Dermis microvascular lymphatic vessel endothelial cell (primary cell): ENCODE results near the gene LRP1B. TPM values are rescaled to one million over a fixed set of nuclear protein-coding genes. Genes with fewer than 3 reads are reported as not detected.

Experiments
- DNase-seq, 2 donors: peaks; one replicate each; pipeline versions ENCODE4 v3.0.0 to v3.0.0-alpha.2; 2010; ENCODE audit warnings: low read depth in 2 of 2
- total RNA-seq: library from RNA; depleted of rRNA; stranded (reverse); fragments of >200 nt; gene quantifications from 2 replicates; pipeline ENCODE4 v1.2.1, GENCODE V29; 2014

Gene LRP1B
- total RNA-seq, 1 donor from 2014 or later, result 0.13 TPM

- no peak for DNase-seq
Observed at GRCh38 chr2:141959016-141959415, 171.8 kb downstream of the LRP1B start.

- no peak for DNase-seq
Observed at GRCh38 chr2:141957827-141958450, 172.9 kb downstream of the LRP1B start.

- no peak for DNase-seq
Observed at GRCh38 chr2:141957321-141957720, 173.5 kb downstream of the LRP1B start.

DNA sequence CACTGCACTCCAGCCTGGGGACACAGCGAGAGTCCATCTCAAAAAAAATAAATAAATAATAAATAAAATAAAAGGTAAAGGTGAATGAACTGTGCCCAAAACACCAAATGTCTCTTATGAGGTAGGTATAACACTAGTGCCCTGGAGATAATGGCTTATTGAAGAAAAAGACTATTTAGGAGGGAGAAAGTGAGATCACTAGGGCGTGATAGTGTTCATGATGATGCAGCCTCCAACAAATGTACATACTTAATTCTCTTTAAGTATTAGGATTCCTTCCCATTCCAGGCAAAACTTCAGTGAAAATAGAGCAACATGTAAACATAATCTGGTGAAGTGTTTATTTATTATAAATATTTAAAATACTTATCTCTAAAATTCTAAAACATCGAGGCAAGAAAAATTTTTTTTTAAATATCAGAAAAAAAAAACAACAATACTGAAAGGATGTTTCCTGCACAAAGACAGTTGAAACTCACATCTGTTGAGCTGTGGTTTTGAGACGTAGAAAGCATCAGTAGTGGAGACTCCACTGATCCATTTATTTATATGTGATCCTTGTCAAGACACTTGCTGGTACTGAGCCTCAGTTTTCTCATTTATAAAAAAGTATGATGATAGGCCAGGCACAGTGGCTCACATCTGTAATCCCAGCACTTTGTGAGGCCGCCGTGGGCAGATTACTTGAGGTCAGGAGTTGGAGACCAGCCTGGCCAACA is 183.3 kb downstream of the LRP1B start:
- DNase-seq, result no peak

DNA sequence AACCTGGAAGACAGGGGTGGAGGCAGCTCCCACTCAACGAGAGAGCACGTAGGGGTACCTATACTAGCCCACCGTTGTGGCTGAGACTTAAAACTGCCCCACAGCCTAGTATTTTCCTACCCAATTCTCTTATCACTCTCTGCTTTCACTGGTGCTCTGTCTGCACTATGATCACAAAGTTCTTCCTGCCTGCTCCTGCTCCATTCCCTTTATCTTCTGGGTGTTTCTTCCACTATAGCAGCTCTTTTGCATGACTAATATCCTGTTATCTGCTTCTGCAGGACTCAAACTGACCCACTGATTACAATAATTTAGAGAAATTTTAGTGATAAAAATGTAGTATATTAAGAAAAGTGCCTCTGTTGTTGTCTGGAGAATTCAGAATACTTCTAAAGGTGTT is 184.8 kb downstream of the LRP1B start:
- no peak for DNase-seq

GRCh38 chr2:141943918-141944317 is 186.9 kb downstream of the LRP1B start:
- DNase-seq, result no peak

GRCh38 chr2:141942006-141942789 is 188.6 kb downstream of the LRP1B start:
- DNase-seq, result no peak

DNA sequence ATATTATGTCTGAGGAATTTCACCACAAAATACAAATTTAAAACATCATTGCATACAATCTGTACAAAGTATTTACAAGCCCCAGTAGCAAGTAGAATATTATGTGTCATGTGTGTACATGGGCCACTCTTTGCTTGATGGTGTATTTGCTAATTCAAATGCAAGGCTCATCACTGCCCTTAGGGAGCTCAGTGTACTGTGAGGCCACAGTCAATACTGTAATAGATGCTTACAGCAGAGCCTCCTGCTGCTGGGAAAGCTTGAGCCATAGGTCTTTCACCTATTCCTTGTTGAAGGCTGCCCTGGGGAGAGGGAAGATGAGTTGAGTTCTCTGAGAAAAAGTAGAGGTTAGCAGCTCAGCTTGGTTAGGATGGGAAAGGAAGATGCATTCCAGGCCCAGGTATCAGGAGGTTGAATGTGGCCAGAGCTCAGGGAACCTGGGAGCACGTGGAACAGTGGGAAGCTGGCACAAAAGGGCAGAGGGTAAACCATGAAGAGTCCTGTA is 189.6 kb downstream of the LRP1B start:
- no peak for DNase-seq

GRCh38 chr2:141940709-141941108 is 190.1 kb downstream of the LRP1B start:
- DNase-seq, result no peak

DNA sequence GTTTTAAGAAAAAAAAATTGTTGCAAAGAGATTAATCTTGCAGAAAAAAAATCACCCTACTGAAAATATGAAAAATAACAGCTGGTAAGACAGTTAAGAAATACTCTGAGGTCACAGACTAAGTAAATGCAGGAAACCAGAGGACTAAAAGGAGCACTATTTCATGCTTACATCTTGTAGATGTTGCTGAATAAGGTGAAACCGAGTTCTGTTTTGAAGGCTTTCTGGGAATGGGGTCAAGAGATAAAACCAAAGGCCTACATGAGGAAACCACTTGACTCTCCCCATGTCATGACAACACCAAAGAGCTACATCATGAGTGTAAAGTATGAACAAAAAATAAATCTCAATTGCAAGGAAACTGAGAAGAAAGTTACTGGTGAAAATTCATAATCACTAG is 197.6 kb downstream of the LRP1B start:
- DNase-seq, result no peak

- DNase-seq, result no peak
Observed at GRCh38 chr2:141932261-141932660, 198.6 kb downstream of the LRP1B start.

DNA sequence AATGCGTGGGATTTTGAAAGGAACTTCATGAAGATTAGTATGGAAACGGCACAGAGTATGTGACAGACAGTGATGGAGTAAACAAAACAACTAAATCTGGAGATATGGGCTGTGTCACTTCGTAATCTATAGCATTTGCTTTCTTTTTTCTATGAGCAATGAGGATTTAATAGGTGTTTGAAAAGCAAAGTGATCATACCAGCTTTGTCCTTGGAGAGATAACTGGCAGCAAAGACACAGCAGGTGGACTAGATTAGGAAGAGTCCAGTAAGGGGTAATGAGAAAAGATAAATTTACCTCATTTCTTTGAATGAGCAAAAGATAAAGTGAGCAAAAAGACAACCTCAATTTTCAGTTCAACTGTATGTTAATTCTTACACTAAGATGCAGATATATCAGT is 199.0 kb downstream of the LRP1B start:
- no peak for DNase-seq

DNA sequence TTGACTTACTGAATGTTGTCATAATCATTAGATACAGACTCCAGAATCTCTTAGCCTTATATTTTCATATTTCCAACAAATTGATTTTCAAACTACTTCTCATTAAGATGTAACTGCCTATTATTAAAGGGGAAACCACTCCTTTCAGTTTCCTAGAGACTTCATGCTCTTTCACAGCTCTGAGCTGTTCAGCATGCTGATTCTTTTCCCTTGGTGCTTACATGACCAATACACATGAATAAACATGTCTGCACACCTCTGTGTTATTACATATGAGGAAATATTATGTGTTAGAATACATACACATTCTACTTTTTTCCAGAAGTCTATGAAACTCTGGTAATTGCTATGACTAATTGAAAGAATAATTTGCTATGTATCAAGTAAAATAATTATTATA is 200.0 kb downstream of the LRP1B start:
- no peak for DNase-seq

- no peak for DNase-seq
Observed at GRCh38 chr2:141929331-141930252, 201.2 kb downstream of the LRP1B start.

DNA sequence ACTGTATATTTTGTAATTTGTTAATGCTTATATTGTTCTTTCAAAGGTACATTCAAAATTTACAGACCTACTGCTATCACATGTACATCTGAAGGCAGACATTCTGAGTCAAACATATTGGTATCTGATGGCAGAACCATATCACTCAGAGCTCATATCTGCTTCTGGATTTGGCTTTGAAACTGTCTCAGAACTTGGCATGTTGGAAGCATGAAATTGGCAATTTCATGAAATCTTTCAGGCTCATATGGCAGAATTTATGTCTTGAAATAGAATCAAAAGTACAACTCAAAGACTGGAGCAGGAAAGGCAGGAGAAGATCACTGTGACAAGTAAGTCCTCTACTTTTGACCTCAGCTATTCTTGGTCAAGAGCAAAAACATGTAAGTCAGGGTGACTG is 202.3 kb downstream of the LRP1B start:
- DNase-seq, result no peak

- DNase-seq, result no peak
Observed at GRCh38 chr2:141927536-141927935, 203.3 kb downstream of the LRP1B start.

GRCh38 chr2:141925511-141925910 is 205.3 kb downstream of the LRP1B start:
- DNase-seq, result no peak

GRCh38 chr2:141923657-141924056 is 207.2 kb downstream of the LRP1B start:
- DNase-seq, result no peak

DNA sequence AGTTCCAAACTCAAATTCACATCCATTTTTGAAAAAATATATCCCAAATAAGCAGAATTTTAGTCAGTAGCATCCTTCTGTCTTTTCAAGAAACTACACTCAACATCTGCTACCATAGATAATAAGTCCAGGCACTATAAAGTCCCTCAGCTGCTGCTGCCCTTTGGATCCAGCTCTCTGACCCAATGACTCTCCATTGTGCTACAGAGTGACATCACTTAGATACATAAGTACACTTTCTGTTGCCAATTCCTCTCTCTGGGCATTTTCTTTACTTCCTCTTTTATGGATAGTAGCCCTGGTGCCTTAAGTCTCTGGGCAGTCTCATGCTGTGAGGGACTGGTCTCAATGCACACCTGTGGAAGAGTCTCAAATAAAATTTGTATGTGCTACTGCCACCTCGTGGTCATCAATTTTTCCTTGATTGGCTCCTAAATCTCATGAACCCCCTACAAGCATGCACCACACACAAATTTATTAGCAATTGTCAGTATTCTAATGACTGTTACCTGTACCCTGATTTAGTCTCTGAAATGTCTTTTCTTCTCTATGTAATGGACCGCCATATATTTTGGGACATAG is 219.2 kb downstream of the LRP1B start:
- DNase-seq, result peak in 1 of 2 donors; percentile 17

DNA sequence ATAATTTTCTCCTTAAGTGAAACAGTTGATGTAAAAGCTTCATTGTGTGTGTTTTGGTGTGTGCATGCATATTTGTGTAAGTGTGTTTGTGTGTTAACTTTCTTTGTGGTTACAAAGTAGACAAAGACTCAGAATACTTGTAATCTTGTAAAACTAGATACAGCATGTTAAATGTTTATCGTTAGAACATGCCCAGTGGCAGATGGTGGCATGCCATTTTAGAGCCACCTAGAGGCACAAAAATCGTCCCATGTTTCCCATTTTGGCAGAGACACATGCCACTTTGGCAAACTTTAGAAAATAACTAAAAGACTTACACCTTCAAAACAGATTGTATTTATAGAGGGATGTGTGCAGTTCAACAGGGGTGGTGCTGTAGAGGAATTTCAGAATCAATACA is 224.1 kb downstream of the LRP1B start:
- DNase-seq, result no peak

- DNase-seq, result no peak
Observed at GRCh38 chr2:141900826-141901225, 230.0 kb downstream of the LRP1B start.
